Mesodermal cell (in vitro differentiated cells): ENCODE measurements around the gene NOTCH2.

Experiments
- H3K27ac ChIP-seq: 2 replicates; pipeline ENCODE4 v1.7.0; 2013; ENCODE audit warnings: mild to moderate bottlenecking, low read depth, low read length, moderate library complexity; ENCODE audit not compliant: severe bottlenecking
- H3K36me3 ChIP-seq: 2 replicates; pipeline ENCODE4 v1.7.1; 2013; ENCODE audit warnings: mild to moderate bottlenecking, low read length, moderate library complexity; ENCODE audit not compliant: control insufficient read depth, insufficient read depth
- H3K4me1 ChIP-seq: one replicate; pipeline ENCODE4 v1.7.1; 2013; ENCODE audit warnings: mild to moderate bottlenecking, low read length; ENCODE audit not compliant: insufficient read depth, control insufficient read depth, poor library complexity, severe bottlenecking
- H3K4me3 ChIP-seq: 2 replicates; pipeline ENCODE4 v1.7.0; 2013; ENCODE audit warnings: low read length, control low read depth, mild to moderate bottlenecking; ENCODE audit not compliant: insufficient read depth, poor library complexity, severe bottlenecking; ENCODE audit errors: extremely low read depth
- H3K9me3 ChIP-seq: 2 replicates; pipeline ENCODE4 v1.7.1; 2013; ENCODE audit warnings: mild to moderate bottlenecking, low read length, moderate library complexity; ENCODE audit not compliant: control insufficient read depth
- WGBS, 2 experiments: methylation state at CpG; one replicate each; pipeline ENCODE4 v1.1.5; 2013; ENCODE audit warnings: missing lambda C conversion rate in 2 of 2; ENCODE audit not compliant: insufficient coverage in 2 of 2; 5-methylcytosine and 5-hydroxymethylcytosine counted together

NOTCH2 gene

GRCh38 chr1:119870917-119871596 lies 198.4 kb downstream of the NOTCH2 start:
- H3K4me3 ChIP-seq, result no peak overlapping the region
- H3K4me1 ChIP-seq, result no peaks in the 10 kb centered on the region
- H3K36me3 ChIP-seq, result no peaks in the 10 kb centered on the region
- H3K27ac ChIP-seq, result no peak overlapping the region
- H3K9me3 ChIP-seq, result no peaks in the 10 kb centered on the region
- 45 to 53% methylated on average over 14 to 15 of the region's 20 CpGs for WGBS, 2 experiments

- H3K27ac ChIP-seq, result no peak overlapping the region
- no peaks in the 10 kb centered on the region for H3K9me3 ChIP-seq
- 100% methylated on average over 1 of the region's 1 CpG; no CpG with 5 or more reads in 1 of the 2 experiments for WGBS, 2 experiments
- H3K4me1 ChIP-seq, result no peaks in the 10 kb centered on the region
- no peaks in the 10 kb centered on the region for H3K36me3 ChIP-seq
- H3K4me3 ChIP-seq, result no peak overlapping the region
These were observed 199.5 kb downstream of the NOTCH2 start for GRCh38 chr1:119869995-119870394.

GRCh38 chr1:119868176-119868575 lies 201.3 kb downstream of the NOTCH2 start:
- H3K36me3 ChIP-seq, result no peaks in the 10 kb centered on the region
- no peak overlapping the region for H3K27ac ChIP-seq
- H3K4me3 ChIP-seq, result no peak overlapping the region
- H3K9me3 ChIP-seq, result no peaks in the 10 kb centered on the region
- H3K4me1 ChIP-seq, result no peaks in the 10 kb centered on the region
- 86 to 92% methylated on average over 1 of the region's 2 CpGs for whole genome bisulfite sequencing, 2 experiments

GRCh38 chr1:119866451-119866850 lies 203.0 kb downstream of the NOTCH2 start:
- Histone ChIP-seq H3K4me1 (no peaks in the 10 kb centered on the region), H3K9me3 (no peaks in the 10 kb centered on the region), H3K27ac (no peak overlapping the region), H3K36me3 (no peaks in the 10 kb centered on the region), H3K4me3 (no peak overlapping the region)
- WGBS, 2 experiments, result 82 to 90% methylated on average over 2 to 3 of the region's 3 CpGs

GRCh38 chr1:119865627-119866026 lies 203.8 kb downstream of the NOTCH2 start:
- Histone ChIP-seq H3K9me3 (no peaks in the 10 kb centered on the region), H3K27ac (no peak overlapping the region), H3K36me3 (no peaks in the 10 kb centered on the region), H3K4me1 (no peaks in the 10 kb centered on the region), H3K4me3 (no peak overlapping the region)
- WGBS, 2 experiments, result 100% methylated on average over 1 of the region's 4 CpGs; no CpG with 5 or more reads in 1 of the 2 experiments

GRCh38 chr1:119862276-119862675 lies 207.2 kb downstream of the NOTCH2 start:
- Histone ChIP-seq H3K4me3 (no peak overlapping the region), H3K27ac (no peak overlapping the region), H3K4me1 (peaks cover 8% of the 10 kb centered on the region), H3K9me3 (no peaks in the 10 kb centered on the region), H3K36me3 (no peaks in the 10 kb centered on the region)
